ENCODE measurements around the gene UVRAG.

The UVRAG gene

GRCh38 chr11:75814677-75815344 is at the start of gene UVRAG:
Gene UVRAG, plus strand, starts transcription at chr11:75815210. Its CDS starts 198 bp downstream, at chr11:75815408.
- peak; percentile 76 for ATAC-seq (ENCODE audit: low read depth)
- no peak within 1 kb of the TSS for H3K4me3 Mint-ChIP-seq
- no peaks in the 10 kb centered on the region for H3K27me3 Mint-ChIP-seq
- H3K9me3 Mint-ChIP-seq: no peaks in the 10 kb centered on the region
- peaks cover 32% of the 10 kb centered on the region for H3K4me1 Mint-ChIP-seq
- H3K27ac Mint-ChIP-seq: no peak within 1 kb of the TSS
- H3K36me3 Mint-ChIP-seq: peaks cover 1% of the 10 kb centered on the region
- peak; percentile 99 for DNase-seq (ENCODE audit: low spot score in 2 of 2)

GRCh38 chr11:75766443-75767227 is 48.4 kb upstream of the UVRAG start:
- H3K4me1 Mint-ChIP-seq: peaks cover 32% of the 10 kb centered on the region
- no peaks in the 10 kb centered on the region for H3K27me3 Mint-ChIP-seq
- DNase-seq (ENCODE audit: low spot score in 2 of 2) (no peak), ATAC-seq (ENCODE audit: low read depth) (no peak)
- H3K4me3 Mint-ChIP-seq: no peak overlapping the region
- H3K36me3 Mint-ChIP-seq: no peaks in the 10 kb centered on the region
- peak overlapping the region; percentile 99 for H3K27ac Mint-ChIP-seq
- no peaks in the 10 kb centered on the region for H3K9me3 Mint-ChIP-seq

- peak overlapping the region; percentile 99 for H3K27ac Mint-ChIP-seq
- ATAC-seq (ENCODE audit: low read depth) (no peak), DNase-seq (ENCODE audit: low spot score in 2 of 2) (no peak)
- no peaks in the 10 kb centered on the region for H3K36me3 Mint-ChIP-seq
- H3K9me3 Mint-ChIP-seq: no peaks in the 10 kb centered on the region
- peaks cover 33% of the 10 kb centered on the region for H3K4me1 Mint-ChIP-seq
- peak overlapping the region; percentile 22 for H3K4me3 Mint-ChIP-seq
- no peaks in the 10 kb centered on the region for H3K27me3 Mint-ChIP-seq
Measured at GRCh38 chr11:75767228-75767572, 47.8 kb upstream of the UVRAG start.

- H3K36me3 Mint-ChIP-seq: no peaks in the 10 kb centered on the region
- no peak for ATAC-seq (ENCODE audit: low read depth)
- H3K9me3 Mint-ChIP-seq: no peaks in the 10 kb centered on the region
- peaks cover 39% of the 10 kb centered on the region for H3K4me1 Mint-ChIP-seq
- peak overlapping the region; percentile 99 for H3K27ac Mint-ChIP-seq
- H3K4me3 Mint-ChIP-seq: peak overlapping the region; percentile 86
- DNase-seq (ENCODE audit: low spot score in 2 of 2): no peak
- no peaks in the 10 kb centered on the region for H3K27me3 Mint-ChIP-seq
Measured at GRCh38 chr11:75767793-75768111, 47.3 kb upstream of the UVRAG start.

GRCh38 chr11:75768112-75768908 is 46.7 kb upstream of the UVRAG start, which contains the start of gene DGAT2:
Gene DGAT2, plus strand, starts transcription at chr11:75768778. Its CDS starts 214 bp downstream, at chr11:75768992.
- Mint-ChIP-seq H3K4me1 (peaks cover 42% of the 10 kb centered on the region), H3K4me3 (peak within 1 kb of the TSS; percentile 86), H3K27me3 (no peaks in the 10 kb centered on the region), H3K36me3 (no peaks in the 10 kb centered on the region), H3K27ac (peak within 1 kb of the TSS; percentile 99), H3K9me3 (no peaks in the 10 kb centered on the region)
- ATAC-seq (ENCODE audit: low read depth): peak; percentile 78
- peak; percentile 82 to 91 for DNase-seq (ENCODE audit: low spot score in 2 of 2)

GRCh38 chr11:75768909-75769771 is 45.9 kb upstream of the UVRAG start:
- peak overlapping the region; percentile 99 for H3K27ac Mint-ChIP-seq

DNA sequence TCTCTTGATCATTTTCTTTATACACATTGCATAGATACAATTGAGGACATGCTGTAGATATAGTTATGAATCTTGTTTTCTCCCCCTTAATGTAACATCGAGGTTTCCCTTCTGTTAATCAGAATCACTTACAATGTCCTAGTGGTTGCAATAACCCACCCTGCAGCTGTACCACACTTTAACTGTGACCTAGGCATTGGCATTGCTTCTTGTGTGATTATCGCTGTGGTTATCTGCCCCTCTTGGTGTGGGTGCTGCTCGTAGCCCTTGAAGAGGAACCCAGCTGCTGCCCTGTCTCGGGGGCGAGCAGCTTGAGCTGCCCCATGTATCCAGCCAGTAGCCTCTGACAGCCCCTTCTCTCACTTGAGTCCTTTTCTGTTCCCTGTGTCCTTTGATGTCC is 44.9 kb upstream of the UVRAG start:
- ATAC-seq (ENCODE audit: low read depth) (no peak), DNase-seq (ENCODE audit: low spot score in 2 of 2) (no peak)
- Mint-ChIP-seq H3K9me3 (no peaks in the 10 kb centered on the region), H3K4me3 (peak overlapping the region; percentile 86), H3K27me3 (no peaks in the 10 kb centered on the region), H3K4me1 (peaks cover 49% of the 10 kb centered on the region), H3K36me3 (peaks cover 2% of the 10 kb centered on the region), H3K27ac (peak overlapping the region; percentile 99)

More at GRCh38 chr11:75768909-75769771, 45.9 kb upstream of the UVRAG start:
- Mint-ChIP-seq H3K27me3 (no peaks in the 10 kb centered on the region), H3K36me3 (peaks cover 2% of the 10 kb centered on the region), H3K4me3 (peak overlapping the region; percentile 86), H3K9me3 (no peaks in the 10 kb centered on the region), H3K4me1 (peaks cover 49% of the 10 kb centered on the region)
- peak in 1 of 2 donors; percentile 25 for DNase-seq (ENCODE audit: low spot score in 2 of 2)
- no peak for ATAC-seq (ENCODE audit: low read depth)

DNA sequence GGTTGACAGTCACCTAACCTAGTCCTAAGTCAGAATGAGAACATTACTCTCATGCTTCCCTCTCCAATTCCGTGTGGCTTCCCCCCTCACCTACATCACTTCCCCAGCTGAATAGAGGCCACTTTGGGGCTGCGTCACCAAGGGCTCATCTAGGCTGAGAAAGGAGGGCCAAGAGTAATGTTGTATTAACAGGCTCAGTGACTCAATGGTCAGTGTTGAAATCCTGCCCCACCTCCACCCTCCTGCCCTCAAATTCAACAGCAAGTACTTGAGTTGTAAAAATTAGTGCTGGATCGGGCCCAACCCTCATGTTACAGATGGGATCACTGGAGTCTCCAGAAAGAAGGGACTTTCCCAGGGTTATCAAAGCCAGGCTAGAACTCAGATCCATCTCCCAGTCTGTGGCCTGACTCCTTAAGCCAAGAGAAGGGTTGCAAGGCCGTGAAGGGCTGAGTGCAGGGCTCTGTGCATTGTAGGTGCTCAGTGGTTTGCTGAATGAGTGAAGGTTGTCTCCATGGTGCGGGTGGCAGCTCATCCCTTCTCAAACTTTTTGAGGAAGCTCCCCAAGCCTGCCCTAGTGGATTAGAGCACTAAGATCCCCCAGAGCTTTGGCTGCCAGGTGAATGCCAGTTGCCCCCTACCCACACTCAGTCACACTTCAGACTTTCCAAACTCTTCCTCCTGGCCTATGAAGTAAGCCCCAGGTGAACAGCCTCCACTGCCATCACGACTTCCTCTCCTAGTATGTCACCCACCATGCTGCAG is 43.2 kb upstream of the UVRAG start:
- Mint-ChIP-seq H3K9me3 (no peaks in the 10 kb centered on the region), H3K36me3 (peaks cover 2% of the 10 kb centered on the region), H3K4me3 (no peak overlapping the region), H3K27ac (peak overlapping the region; percentile 99), H3K27me3 (no peaks in the 10 kb centered on the region), H3K4me1 (peaks cover 53% of the 10 kb centered on the region)
- DNase-seq (ENCODE audit: low spot score in 2 of 2) (no peak), ATAC-seq (ENCODE audit: low read depth) (no peak)

GRCh38 chr11:75773595-75774353 is 41.2 kb upstream of the UVRAG start:
- peak; percentile 85 for ATAC-seq (ENCODE audit: low read depth)
- H3K27me3 Mint-ChIP-seq: no peaks in the 10 kb centered on the region
- peak overlapping the region; percentile 62 for H3K4me3 Mint-ChIP-seq
- DNase-seq (ENCODE audit: low spot score in 2 of 2): peak; percentile 62 to 64
- peaks cover 2% of the 10 kb centered on the region for H3K36me3 Mint-ChIP-seq
- H3K9me3 Mint-ChIP-seq: no peaks in the 10 kb centered on the region
- peak overlapping the region; percentile 87 for H3K27ac Mint-ChIP-seq
- peaks cover 56% of the 10 kb centered on the region for H3K4me1 Mint-ChIP-seq

GRCh38 chr11:75775056-75775455 is 40.0 kb upstream of the UVRAG start:
- Mint-ChIP-seq H3K27me3 (no peaks in the 10 kb centered on the region), H3K9me3 (no peaks in the 10 kb centered on the region), H3K4me1 (peaks cover 51% of the 10 kb centered on the region), H3K27ac (no peak overlapping the region), H3K36me3 (peaks cover 2% of the 10 kb centered on the region), H3K4me3 (no peak overlapping the region)
- ATAC-seq (ENCODE audit: low read depth) (no peak), DNase-seq (ENCODE audit: low spot score in 2 of 2) (no peak)

DNA sequence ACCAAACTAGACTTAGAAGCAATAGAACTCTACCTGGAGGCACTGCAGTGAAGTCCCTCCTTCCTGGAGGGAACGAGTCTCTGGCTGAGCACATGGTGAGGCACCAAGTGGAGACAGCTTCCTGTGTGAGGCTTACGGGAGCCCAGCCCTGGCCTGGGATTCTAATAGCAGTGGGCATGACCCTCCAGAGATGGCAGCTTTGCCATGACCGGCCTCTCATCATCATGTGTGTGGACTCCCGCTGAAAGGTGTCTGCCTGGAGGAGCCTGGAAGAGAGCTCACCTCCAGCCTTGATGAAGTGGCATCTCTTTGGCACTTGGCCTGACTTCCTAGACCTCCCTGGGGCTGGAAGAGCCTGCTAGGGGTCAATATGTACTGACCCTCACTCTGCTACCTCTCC is 38.5 kb upstream of the UVRAG start:
- Mint-ChIP-seq H3K9me3 (no peaks in the 10 kb centered on the region), H3K27me3 (no peaks in the 10 kb centered on the region), H3K4me3 (no peak overlapping the region), H3K27ac (no peak overlapping the region), H3K4me1 (peaks cover 45% of the 10 kb centered on the region), H3K36me3 (peaks cover 2% of the 10 kb centered on the region)
- ATAC-seq (ENCODE audit: low read depth) (no peak), DNase-seq (ENCODE audit: low spot score in 2 of 2) (no peak)

DNA sequence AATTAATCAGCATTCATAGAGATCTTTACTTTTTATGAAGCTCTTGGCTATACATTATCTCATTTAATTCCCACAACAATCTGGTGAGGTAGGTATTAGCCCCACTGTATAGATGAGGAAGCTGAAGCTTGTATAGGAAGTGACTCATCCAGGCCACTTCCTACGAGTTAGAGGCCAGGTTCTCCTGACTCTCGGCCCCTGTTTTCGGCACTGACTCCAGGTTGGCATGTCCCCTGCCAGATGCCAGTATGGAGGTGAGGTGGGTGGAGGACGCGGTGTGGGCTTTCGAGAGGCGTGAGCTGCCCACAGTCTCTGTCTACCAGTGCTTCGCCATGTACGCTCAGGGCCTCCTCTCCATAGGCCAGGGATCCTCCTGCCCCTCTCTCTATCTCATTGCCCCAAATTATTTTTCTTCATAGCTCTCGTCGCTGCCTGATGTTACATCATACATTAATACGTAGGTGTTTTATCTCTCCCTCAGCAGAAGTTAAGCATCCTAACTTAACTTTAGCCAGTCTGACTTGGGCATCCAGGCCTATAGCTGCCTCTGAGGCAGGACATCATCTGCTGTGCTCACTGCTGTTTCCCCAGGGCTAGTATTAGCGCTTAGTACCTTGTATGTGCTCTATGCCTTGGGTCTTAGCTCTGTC is 37.4 kb upstream of the UVRAG start:
- DNase-seq (ENCODE audit: low spot score in 2 of 2): no peak
- no peak overlapping the region for H3K4me3 Mint-ChIP-seq
- ATAC-seq (ENCODE audit: low read depth): no peak
- peaks cover 3% of the 10 kb centered on the region for H3K36me3 Mint-ChIP-seq
- H3K9me3 Mint-ChIP-seq: no peaks in the 10 kb centered on the region
- peak overlapping the region; percentile 32 for H3K27ac Mint-ChIP-seq
- H3K4me1 Mint-ChIP-seq: peaks cover 40% of the 10 kb centered on the region
- H3K27me3 Mint-ChIP-seq: no peaks in the 10 kb centered on the region

All from memory B cell (primary cell).